GM21515 (cell line): Measurements from ENCODE around the gene ZNF799.
"Not testable (repeated sequence)": the region's sequence is repeated elsewhere in the genome, so short reads cannot be mapped to it uniquely, and the experiment has no call there.

Experiments used
- ATAC-seq: cut with Tn5 transposase; IDR thresholded peaks from one replicate; pipeline ENCODE4 v1.9.1; 2021; ENCODE audit not compliant: unreplicated experiment

The ZNF799 gene

DNA sequence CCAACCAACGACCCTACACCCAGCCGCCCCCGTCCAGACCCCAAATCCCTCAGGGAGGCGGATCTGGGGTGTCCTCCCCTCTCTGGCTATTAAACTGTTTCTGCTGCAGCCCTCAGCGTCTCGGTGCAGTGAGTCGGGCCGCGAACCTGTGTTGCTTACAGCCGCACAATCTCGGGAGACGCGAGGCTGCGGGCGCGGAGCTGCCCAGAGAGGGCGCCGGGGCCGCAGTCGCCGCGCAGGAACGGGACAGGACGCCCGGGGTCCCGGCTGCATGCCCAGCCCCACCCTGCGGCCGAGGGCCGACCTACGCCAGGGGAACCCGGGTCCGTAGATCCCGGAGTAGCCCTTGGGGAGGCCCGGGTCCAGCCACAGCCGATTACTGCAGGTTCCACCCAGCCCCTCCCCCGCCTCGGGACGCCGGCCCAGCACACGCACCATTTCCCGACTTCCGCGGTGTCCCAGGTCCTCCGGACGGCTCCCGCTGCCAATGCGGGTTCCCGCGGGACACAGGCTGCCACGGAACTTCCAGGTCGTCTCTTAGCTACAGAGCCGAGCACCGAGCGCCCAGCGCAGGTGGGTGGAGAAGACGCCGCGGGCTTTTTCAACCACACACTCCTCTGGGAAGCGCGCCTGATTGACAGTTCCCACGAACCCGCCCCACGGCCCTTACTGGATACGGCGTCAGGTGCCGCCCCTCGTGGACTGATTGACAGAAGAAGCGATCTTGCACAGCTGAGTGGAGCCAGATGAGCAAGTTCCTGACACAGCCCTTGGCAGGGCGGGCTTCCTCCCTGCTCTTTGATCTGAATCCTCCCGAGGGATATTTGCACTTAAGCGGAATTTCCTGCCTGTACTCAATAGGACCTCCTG is at the start of gene ZNF799:
Gene ZNF799 (minus strand): TSS at position 639 of the 870 bp plus-strand sequence. CDS start 201 bp downstream, at position 438.
- ATAC-seq = peak; percentile 91

DNA sequence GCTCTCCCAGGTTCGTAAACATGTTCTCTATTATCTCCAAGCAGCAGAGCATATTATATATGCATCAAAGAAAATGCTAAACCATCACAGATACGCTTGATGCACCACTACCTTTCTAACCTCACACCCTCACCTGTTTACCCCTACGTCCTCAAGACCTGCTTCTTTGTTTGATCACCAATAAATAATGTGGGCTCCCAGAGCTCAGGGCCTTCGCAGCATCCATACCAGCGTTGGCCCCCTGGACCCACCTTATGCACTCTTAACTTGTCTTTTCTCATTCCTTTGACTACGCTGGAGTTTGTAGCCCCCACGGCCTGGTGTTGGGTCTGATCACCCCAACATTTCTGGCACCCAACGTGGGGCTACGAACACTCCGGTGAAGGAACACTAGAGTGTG is 49.8 kb upstream of the ZNF799 start:
- no peak for ATAC-seq

- ATAC-seq = no peak
These were observed 47.7 kb upstream of the ZNF799 start for GRCh38 chr19:12448808-12449207.

DNA sequence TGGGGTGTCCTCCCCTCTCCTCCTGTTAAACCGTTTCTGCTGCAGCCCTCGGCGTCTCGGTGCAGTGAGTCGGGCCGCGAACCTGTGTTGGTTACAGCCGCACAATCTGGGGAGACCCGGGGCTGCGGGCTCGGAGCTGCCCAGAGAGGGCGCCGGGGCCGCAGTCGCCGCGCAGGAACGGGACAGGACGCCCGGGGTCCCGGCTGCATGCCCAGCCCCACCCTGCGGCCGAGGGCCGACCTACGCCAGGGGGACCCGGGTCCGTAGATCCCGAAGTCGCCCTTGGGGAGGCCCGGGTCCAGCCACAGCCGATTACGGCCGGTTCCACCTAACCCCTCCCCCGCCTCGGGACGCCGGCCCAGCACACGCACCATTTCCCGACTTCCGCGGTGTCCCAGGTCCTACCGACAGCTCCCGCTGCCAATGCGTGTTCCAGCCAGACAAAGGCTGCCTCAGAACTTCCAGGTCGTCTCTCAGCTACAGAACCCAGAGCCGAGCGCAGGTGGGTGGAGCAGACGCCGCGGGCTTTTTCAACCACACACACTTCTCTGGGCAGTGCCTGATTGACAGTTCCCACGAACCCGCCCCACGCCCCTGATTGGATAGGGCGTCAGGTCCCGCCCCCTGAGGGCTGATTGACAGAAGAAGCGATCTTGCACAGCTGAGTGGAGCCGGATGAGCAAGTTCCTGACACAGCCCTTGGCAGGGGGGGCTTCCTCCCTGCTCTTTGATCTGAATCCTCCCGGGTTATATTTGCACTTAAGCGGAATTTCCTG is 39.7 kb upstream of the ZNF799 start, which contains the start of gene ZNF443:
Gene ZNF443 (minus strand): TSS at position 481 of the 776 bp plus-strand sequence. CDS start 107 bp downstream, at position 374.
- ATAC-seq = peak; percentile 94

GRCh38 chr19:12439686-12440540 is 38.8 kb upstream of the ZNF799 start:
- peak; percentile 22 for ATAC-seq

DNA sequence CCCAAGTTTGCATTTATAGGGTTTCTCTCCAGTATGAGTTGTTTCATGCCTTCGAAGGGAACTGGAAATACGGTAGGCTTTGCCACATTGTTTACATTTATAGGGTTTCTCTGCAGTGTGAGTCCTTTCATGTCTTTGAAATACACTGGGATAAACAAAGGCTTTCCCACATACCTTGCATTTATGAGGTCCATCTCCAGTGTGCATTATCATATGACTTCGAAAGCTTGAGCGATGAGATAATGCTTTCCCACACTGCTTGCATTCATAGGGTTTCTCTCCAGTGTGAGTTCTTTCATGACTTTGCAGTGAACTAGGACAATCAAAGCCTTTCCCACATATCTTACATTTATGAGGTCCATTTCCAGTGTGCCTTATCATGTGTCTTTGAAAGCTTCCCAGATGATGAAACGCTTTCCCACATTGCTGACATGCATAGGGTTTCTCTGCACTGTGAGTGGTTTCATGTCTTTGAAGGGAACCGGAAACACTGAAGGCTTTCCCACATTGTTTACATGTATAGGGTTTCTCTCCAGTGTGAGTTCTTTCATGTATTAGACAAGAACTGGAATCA is 29.7 kb upstream of the ZNF799 start:
- not testable (repeated sequence) for ATAC-seq

GRCh38 chr19:12425888-12426274 is 24.8 kb upstream of the ZNF799 start:
- ATAC-seq = no peak

DNA sequence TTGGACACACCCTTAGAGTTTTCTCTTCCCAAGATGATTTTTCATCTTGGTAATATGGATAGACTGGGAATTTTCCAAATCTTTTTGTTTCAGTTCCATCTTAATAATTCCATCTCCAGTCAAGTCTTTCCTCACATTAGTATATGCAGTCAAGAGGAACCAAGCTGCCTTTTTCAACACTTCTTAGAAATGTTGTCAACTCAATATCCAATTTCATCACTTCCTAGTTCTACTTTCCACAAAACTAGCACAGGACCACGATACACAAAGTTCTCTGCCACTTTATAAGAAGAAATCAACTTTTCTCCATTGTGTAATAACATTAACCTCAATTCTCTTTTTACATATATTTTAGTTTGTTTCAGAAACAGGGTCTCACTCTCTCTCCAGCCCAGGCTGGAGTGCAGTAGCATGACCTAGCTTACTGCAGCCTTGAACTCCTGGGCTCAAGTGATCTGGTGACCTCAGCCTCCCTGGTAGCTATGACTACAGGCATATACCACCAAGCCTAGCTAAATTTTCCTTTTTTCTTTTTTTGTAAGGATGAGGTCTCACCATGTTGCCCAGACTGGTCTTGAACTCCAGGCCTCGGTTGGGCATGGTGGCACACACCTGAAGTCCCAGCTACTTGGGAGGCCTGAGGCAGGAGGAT is 24.3 kb upstream of the ZNF799 start:
- no peak for ATAC-seq

GRCh38 chr19:12417273-12417672 is 16.2 kb upstream of the ZNF799 start:
- ATAC-seq = not testable (repeated sequence)

DNA sequence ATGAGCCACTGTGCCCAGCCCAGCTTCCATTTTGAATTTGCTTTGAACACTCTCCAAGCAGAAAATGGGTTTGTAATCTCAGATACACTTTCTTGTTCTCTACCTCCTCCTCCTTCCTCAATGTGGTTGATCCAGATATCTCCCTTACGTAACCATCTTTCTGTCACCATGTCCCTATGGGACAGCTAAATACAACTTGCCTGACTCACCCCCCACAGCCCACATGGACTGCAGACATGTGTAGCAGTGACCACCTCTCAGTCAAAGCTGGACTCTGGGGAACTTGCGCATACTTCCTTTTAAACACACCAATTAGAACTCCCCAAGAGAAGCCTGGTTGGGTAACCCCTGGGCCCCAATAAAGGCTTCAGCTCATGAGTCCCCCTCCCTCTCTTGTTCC is 10.8 kb upstream of the ZNF799 start:
- no peak for ATAC-seq

DNA sequence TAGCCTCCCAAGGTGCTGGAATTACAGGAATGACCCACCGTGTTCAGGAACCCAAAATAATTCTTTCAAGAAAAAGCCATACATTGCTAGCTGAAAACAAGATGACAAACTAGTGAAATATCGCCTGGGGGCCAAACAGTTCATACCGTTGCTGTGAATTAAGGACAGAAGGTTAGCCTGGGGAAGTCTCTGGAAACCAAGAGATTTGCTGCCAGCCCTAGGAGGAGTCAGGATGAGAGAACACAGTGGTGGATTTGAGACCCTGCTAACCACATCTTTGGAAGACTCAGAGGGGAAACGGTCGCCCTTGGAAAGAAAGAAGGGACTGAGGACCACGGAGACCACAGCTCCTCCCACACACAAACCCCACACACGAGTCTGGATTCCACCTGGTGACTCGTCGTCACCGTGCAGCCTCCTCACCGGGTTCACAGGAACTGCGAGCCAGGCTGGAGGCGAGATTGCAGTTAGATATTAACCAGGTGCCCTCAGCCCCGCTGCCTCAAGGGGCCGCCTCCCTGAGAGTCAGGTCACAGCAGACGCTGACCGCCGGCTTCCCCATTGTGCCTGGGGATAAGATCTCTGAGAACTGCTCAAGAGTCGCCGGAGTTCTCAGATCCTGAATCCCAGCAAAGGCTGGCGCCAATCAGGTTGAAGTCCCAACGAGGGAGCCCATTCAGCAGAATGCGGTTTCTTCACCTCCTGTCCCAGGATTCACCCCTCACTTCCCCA is 1.0 kb downstream of the ZNF799 start:
- ATAC-seq = peak; percentile 37

- not testable (repeated sequence) for ATAC-seq
These were observed 9.9 kb downstream of the ZNF799 start for GRCh38 chr19:12391148-12391547.

- not testable (repeated sequence) for ATAC-seq
These were observed 14.7 kb downstream of the ZNF799 start for GRCh38 chr19:12386365-12386764.

- no peak for ATAC-seq
These were observed 20.7 kb downstream of the ZNF799 start for GRCh38 chr19:12380444-12380737.

- no peak for ATAC-seq
These were observed 21.2 kb downstream of the ZNF799 start for GRCh38 chr19:12379732-12380443.

- ATAC-seq = no peak
These were observed 27.0 kb downstream of the ZNF799 start for GRCh38 chr19:12374026-12374425.

GRCh38 chr19:12365236-12366162 is 35.6 kb downstream of the ZNF799 start, which contains the start of gene ZNF442:
ZNF442 (minus strand) TSS chr19:12365683; CDS start chr19:12363631, 2,052 bp downstream.
- ATAC-seq = peak; percentile 81
